ENCODE measurements around the gene CACNA2D3.

Gene CACNA2D3

GRCh38 chr3:55118451-55118850 is 996.1 kb downstream of the CACNA2D3 start:
- no peak overlapping the region for H3K27ac ChIP-seq
- TF ChIP-seq ZFX (IDR thresholded peaks at IDR 0.05; ENCODE audit: borderline replicate concordance) (no peak), CTCF (IDR thresholded peaks at IDR 0.05) (no peak)

DNA sequence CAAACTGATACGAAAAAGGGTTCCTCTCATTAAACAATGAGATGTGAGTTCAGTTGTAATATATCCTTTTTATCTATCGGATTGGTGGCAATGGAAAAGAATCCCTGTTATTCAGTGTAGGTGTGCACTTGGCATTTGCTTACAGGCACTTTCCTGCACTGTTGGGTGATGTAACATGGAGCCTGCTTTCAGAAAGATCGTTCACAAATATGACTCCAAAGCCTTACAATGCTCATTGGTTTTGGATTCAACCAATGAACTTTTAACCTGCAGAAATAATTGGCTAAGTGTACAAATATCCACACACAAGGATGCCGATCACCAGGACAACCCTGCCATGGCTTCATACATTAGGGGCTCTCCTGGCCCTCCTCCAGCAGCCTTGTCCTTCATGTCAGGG is 996.9 kb downstream of the CACNA2D3 start:
- TF ChIP-seq CTCF (IDR thresholded peaks at IDR 0.05) (no peak), ZFX (IDR thresholded peaks at IDR 0.05; ENCODE audit: borderline replicate concordance) (no peak)

GRCh38 chr3:55122312-55122711 is 1000.0 kb downstream of the CACNA2D3 start:
- TF ChIP-seq ZFX (IDR thresholded peaks at IDR 0.05; ENCODE audit: borderline replicate concordance) (no peak), CTCF (IDR thresholded peaks at IDR 0.05) (no peak)
- H3K27ac ChIP-seq = no peak overlapping the region

More for the DNA sequence above, 996.9 kb downstream of the CACNA2D3 start:
- H3K27ac ChIP-seq = no peak overlapping the region
